Activated CD8-positive, alpha-beta memory T cell treated with anti-CD3 and anti-CD28 coated beads, Interleukin-2, amount 50 U/mL, for 1 hour (primary cell): Measurements from ENCODE around the gene FER1L5.

ENCODE experiments used
- DNase-seq: peaks from one replicate; pipeline ENCODE4 v3.0.0-alpha.2; 2020; ENCODE audit errors: extremely low read depth

Gene FER1L5

DNA sequence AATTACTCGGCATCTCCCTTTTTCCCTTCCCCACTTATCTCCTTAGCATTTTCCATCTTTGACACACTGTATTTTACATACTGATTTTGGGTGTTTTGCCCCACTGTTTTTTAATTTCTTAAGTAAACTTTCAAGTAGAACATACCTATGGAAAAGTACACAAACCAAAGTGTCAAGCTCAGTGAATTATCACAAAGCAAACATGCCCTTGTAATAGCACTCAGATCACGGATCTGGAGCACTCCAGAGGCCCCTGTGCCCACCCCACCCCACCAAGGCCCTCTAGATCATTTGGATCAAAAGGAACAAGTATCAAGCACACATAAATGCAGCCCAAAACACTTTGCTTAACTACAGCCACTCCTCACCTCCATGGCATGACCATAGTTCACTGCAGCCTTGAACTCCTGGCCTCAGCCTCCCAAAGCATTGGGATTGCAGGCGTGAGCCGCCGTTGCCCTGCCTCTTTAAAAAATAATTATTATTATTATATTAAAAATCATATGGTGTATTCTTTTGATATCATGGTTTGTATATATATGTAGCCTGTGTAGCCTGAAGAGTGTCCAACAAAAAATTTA, 38.1 kb downstream of the FER1L5 start:
- no peak for DNase-seq

DNA sequence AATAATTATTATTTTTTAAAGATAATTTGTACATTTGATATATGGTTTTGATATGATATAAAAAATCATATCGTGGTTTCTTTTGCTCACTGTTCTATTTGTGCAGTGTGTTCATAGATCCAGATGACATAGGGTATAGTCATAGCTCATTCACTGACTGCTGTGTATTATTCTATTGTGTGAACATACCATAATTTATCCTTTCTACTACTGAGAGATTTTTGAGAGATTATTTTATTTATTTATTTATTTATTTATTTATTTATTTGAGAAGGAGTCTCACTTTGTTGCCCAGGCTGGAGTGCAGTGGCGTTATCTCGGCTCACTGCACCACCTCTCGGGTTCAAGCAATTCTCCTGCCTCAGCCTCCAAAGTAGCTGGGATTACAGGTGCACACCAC, 39.0 kb downstream of the FER1L5 start:
- no peak for DNase-seq

DNA sequence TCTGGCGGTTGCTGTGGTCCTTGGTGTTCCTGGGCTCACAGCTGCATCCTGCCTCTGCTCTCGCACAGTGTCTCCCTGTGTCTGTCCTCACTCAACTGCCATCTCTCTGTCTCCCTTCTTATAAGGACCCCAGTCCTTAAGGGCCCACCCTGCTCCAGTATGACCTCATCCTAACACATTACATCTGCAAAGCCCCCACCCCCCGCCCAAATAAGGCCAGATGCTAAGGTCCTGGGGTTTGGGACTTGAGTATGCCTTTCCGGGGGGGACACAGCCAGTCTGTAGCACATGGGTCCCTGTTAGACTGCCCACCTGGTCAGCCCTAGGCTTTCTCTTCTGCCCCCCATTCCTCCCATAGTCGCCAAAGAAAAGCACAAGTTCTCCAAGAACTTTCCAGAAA, 40.7 kb downstream of the FER1L5 start:
- no peak for DNase-seq

DNA sequence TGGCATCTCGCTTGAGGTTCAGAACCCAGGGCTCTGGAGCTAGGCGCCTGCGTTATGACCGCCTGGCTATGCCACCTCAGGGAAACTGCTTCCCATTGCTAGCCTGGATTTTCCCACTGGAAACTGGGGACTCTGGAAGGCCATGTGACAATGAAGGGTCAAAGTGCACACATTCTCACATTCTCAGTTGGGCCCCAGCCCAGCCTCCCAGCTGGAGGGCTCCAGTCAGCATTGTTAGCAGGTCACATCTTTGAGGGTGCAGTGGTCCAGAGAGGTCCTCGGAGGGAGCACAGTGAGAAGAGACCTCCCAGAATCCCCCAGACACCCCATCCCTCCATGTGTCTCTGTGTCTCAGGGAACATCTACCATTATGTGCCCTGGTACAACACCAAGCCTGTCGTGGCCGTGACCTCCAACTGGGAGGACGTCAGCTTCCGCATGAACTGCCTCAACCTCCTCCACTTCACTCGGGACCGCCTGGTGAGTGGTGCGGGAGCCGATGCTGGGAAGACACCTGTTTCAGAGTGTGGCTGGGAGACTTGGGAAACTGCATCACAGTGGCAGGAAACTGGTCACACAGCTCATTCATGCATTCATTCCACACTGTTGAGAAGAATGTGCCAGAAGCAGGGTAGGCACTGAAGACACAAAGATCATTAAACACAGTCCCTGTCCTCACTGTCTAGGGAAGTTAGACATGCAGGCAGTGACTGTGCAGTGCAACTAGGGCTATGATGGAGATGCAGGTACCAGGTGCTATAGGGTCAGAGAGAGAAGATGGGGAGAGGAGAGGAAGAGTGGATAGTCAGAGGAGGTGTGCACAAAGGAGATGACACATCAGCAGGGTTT, 41.6 kb downstream of the FER1L5 start:
- DNase-seq: no peak

DNA sequence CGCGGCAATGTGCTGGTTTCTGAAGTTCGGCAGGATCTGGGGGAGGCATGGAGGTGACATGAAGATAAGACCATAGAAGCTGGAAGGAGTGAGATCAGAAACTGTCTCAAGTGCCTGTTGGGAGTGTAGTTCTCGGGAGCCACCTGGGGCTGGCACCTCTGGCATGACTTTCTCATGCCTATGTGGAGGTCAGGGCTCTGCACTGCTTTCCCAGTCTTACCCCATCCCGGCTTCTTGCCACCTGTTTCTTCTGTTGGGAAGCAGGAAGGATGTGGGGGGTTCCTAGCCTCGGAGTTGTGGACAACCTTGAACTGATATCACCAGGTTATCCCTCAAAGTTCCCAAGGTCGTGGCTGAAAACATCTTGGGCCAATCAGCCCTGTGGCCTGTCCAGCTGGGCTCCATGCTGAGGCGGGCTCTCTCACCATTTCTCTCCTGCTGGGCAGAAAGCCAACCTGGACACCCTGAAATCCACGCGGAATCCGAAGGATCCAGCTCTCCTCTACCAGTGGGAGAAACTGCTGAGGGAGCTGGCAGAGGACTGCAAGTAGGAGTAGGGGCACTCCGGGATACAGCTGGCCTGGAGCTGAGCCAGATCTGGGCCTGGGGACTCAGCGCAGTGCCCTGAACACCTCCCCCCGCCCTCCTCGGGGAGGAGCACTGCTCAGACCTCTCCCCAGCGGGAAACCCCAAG, 42.5 kb downstream of the FER1L5 start:
- no peak for DNase-seq

DNA sequence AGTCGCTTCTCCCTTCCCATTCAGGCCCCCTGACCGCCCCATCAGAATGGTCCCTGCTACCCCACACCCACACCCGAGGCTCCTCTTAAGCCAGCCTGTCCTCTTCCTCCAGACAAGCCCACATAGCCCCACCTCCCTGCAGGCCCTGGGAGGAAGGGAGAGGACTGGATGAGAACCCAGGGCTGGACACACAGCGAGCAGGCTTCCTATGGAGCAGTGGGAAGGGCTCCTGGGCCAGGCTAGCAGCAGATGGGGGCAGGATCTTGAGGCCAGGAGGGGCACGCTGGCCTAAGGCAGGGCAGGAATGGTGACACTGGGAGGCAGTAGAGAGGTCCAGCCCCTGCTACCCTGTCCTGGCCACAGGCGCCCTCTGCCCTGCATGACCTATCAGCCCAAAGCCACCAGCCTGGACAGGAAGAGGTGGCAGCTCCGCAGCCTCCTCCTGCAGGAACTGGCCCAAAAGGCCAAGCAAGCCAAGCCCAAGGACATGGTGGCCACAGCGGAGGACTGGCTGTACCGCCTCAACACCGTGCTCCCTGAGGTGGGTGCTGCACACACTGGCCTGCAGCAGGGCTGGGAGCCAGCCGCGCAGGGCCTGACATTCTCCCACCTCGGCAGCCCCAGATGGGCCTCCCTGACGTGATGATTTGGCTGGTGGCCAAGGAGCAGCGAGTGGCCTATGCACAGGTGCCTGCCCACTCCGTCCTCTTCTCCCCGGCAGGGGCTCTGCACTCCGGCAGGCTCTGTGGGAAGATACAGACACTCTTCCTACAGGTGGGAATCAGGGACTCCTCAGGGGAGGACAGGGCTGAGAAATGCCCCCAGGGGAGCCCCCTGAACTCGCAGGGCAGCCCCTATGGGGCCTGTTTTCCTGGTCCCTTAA, 43.3 kb downstream of the FER1L5 start:
- DNase-seq: no peak

DNA sequence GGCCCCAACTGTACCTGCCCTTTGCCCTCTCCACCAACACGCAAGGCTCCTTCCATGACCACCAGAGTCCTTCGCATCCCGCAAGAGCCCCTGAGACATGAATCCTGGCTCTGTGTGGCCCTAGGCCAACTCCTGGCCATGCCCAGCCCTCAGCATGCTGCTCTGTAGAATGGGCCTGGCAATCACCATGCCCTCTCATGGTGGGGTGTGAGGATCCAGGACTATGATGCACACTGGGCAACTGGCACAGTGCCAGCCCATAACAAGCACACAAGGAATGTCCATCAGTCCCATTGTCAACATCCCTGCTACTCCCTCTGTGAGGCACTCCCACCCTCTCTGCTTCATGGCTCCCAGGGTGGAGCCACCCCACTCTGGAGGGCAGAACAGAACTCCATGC, 44.7 kb downstream of the FER1L5 start:
- DNase-seq: no peak

DNA sequence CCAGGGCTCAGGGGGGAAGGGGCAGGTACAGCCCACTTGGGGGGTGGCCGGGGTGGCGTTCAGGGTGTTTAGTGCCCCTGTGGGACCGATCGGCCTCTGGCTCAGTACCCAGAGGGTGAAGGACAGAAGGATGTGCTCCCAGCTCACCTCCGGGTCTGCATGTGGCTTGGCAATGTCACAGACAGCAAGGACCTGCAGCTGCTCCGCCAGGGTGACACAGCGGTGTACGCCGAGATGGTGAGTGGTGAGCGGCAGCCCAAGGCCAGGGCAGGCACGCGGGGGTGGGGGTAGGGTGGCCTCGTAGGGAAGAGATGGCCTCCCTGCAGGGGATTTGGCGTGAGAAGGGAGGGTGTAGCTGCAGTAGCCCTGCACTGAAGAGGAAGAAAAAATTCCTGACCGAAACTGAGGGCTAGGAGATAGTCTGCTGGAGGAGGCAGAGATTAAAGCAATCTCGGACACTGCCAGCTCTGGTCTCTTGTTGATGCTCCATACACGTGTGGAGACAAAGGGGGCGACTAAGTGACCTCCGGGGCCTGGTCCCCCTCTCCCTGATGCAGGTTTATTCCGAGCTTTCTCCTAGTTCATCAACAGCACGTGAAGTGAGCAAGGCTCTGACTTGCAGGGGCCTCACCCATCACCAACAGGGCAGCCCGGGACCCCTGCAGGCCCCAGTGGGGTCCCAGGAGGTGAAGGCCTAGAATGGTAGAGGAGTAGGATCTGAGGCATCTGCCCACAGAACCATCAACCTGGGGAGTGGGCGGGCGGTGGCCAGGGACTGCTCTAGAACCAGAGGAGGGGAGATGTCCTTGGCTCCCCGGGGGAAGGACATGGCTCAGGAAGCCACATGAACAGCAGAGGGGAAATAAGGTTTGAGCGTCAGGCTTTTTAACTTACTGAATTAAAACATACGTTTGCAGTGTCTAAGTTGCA, 45.4 kb downstream of the FER1L5 start:
- no peak for DNase-seq

DNA sequence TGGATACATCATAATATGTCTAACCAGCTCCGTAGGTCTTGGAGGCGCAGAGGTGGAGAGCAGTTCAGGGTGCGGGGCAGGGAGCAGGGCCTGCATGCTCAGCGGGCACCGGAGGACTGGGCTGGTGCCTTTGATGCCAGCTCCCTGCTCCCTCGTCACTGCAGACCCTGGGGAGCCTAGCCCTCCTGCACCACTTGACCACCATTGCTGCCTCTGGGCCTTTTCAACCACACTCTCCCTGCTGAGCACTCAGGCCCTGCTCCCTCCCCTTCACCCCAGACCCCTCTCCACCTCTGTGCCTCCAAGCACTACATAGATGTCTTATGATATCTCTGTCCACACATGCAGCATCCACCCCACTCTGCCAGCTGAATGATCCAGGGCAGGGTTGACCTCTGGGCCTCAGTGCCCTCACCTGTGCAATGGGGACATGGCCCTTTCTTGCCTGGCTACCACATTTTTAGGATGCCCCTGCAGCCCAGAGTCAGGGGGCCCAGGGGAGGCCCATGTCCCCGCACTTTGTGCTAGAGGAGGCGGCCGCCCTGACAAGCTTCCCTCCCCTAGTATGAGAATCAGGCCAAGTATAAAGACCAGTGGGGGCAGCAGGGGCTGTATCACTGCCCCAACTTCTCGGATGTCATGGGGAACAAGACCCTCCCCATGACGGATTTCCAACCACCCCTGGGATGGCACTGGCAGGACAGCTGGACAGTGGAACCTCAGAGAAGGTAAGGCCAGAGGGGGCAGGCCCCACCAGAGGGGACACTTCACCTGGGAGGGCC, 46.3 kb downstream of the FER1L5 start:
- no peak for DNase-seq

DNA sequence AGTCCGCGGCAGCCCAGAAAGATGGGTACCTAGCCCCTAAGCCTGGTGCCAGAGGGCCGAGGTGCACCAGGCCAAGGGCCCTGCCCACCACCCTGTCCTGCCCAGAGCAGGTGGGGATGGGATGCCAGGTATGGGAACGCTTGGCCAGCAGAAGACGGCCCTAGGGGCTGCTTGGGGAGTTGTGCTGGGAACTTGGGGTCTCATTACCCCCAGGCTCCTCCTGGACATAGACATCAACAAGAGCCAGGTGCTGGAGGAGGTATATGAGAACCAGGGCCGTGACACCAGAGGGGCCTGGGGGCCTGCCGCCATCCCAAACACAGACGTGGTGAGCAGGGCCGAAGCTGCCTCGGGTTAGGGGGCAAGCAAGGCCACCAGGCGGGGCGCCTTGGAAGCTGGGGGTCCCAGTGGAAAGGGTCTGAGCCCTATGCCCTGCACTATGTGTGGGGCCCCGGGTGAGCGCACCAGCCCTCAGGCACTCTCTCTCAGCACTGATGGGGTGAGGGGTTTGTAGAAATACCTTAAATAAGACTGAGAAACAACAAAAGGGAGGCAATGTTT, 46.9 kb downstream of the FER1L5 start:
- no peak for DNase-seq

DNA sequence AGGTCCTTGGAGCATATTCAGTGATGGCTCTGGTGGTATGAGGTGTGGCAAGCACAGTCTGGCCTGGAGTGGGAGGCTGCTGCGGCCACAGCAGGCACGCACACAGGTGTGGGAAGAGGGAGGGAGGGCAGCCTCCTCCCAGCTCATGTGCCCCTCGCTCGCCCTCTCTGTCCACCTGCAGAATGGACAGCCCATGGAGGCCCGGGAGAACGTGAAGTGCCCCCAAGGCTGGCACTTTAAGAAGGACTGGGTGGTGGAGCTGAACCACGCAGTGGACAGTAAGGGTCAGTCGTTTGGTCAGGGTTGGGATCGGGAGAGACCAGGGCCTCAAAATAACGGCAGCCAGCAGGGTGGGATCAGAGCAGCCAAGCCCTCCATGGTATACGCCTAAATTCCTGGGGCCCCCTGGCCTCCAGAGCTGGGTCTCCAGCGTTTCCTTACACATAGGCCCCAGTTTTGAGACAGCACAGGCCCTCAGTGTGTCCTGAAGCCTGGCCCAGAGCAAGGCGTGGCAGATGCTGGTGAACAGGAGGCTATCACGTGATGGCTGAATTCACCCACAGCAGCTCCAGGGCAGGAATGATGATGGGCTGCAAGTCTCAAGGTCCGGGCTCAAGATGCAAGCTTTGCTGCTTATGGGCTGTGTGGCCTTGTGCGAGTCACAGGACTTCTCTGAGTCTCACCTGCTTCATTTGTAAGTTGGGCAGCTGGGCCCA, 47.9 kb downstream of the FER1L5 start:
- DNase-seq: no peak

DNA sequence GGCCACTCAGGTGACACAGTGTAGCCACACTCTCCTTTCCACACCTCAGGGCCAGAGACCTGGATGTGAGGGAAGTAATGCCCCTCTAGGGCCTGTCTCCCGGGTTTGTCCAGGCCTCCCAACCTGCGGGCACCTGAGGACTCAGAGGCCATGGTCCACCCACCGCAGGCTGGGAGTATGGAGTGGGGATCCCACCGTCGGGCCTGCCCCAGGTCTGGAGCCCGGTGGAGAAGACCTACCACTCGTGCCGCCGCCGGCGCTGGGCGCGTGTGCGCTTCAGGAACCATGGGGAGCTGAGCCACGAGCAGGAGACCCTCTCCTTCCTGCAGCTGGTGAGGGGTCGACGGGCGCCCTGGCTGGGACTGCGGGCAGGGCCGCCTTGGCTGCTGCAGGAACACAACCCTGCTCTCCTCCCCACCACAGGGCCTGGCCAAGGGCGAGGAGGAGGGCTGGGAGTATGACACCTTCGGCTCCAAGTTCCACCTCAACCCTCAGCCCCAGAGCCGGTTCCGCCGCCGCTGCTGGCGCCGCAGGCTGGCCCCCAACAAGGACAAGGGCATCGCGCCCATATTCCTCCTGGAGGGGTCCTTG, 48.6 kb downstream of the FER1L5 start:
- DNase-seq: no peak

DNA sequence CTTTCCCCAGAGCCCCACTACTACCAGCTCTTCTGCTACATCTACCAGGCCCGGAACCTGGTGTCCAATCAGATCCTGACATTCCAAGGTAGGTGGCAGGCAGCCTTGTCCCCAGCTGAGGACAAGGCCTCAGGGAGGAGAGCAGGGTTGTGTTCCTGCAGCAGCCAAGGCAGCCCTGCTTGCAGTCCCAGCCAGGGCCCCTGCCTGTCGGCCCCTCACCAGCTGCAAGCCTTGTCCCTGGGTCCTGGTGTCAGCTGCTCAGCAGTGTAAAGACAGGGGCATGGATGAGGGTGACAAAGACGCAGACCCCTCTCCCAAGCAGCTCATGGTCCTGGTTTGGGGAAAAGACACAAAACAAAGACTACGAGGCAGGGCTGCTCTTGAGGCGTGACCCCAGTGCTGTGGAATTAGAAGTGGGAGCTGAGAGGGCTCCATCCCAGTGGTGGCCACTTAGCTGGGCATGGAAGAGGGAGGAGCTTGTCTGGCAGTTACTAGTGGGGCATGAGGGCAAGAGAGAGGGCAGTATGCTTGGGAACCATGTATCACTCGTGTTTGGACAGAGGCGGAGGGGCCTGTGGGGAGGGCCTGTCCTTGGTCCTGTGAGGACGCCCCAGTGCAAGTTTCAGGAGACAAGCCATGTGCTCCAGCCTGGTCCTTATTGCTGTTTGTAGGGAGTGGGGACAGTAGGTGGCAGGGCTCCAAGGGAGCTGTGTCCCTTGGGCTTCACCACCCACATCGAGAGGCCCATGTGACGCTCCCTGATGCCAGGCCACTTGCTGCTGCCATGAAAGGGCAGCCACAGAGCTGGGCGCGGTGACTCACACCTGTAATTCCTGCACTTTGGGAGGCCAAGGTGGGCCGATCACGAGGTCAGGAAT, 49.8 kb downstream of the FER1L5 start:
- no peak for DNase-seq

DNA sequence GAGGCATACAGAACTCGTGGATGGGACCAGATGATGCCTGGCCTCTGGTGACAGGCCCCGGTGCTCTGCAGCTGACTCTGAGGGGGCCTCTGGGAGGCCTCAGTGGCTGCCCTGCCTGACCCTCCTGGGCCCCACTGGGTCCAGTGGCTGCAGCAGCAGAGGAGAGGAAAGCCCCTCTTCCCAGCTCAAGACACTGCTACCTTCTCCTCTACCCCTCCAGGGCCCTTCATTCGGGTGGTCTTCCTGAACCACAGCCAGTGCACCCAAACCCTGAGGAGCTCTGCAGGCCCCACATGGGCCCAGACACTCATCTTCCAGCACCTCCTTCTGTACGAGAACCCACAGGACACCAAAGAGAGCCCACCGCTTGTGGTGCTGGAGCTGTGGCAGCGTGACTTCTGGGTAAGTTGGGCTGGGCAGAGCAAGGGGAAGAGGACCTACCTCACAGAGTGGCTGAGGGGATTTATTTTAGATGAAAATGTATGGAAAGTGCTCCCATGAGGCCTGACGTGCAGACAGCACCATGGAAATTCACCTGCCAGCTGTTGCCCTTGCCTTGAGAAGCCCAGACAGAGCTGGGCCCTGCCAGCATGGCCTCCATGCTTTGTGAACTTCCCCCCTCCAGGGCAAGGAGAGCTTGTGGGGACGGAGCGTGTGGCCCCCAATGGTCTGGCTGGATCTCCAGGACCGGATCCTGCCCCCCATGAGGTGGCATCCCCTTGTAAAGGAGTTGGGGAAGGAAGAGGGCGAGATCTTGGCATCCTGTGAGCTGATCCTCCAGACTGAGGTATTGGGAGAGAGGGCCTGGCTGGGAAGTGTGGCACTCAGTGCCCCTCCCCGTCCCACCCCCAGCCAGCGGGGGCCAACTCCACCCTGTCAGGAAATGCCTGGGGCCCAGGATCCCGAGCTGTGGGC, 51.0 kb downstream of the FER1L5 start:
- DNase-seq: no peak

DNA sequence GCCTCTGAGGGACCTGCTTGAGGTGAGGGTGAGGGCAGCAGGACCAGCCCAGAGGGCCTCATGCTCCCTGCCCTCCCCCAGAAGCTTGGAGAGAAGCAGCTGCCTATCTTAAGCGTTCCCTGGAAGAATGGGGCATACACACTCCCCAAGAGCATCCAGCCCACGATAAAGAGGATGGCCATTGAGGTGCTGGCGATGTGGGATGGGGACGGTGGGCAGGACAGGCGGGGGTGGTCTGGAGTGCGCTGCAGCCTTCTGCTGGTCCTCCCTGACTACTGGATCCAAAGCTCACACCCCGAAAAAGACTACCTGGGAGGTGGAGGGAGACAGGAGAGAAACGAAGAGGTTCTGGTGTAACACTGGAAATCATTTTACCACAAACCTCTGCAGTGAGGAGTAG, 51.7 kb downstream of the FER1L5 start:
- no peak for DNase-seq

DNA sequence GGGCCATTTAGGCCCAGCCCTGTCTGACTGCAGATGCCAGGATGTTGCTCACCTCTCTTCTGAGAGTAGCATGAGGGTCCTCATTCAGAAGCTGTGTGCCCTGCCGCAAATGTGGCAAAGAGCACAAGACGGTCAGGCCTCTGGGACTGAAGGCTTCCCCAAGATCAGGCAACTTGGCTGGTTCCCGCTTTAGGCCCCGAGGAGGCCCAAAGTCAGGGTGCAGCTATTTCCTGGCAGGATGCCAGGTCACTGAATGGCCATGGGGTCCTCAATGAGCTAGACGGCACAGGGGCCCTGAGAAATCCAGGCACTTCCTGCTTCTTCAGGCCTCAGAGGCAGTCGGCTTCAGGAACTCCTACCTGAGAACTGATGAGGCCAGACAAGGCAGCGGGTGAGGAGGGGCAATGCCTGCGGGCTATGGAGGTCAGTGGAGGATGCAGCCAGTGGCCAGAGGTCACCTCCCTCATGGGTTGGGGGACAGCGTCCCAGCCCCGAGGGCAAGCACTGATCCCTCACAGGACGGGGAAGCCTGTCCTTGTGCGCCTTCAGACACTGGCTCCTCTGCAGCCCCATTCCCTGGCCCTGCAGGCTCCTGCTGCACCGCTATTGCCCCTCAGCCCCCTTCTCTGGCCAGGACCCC, 52.4 kb downstream of the FER1L5 start:
- DNase-seq: no peak
